Neural cell (in vitro differentiated cells): ENCODE measurements around the gene EXOC8.

Source experiments
- RAD21 ChIP-seq: fragments of 450-650 bp; conservative IDR thresholded peaks from 2 replicates; pipeline ENCODE4 v1.6.1; 2014; ENCODE audit warnings: antibody characterized with exemption, mild to moderate bottlenecking, moderate library complexity
- TF ChIP-seq, protein P1 (sequence below): IDR thresholded peaks from 2 replicates; pipeline ENCODE4 v1.6.1; 2012; ENCODE audit warnings: borderline replicate concordance
- TF ChIP-seq, protein P2 (sequence below): fragments of 450-650 bp; IDR thresholded peaks from 2 replicates; pipeline ENCODE4 v1.5.1; 2014; ENCODE audit warnings: antibody characterized with exemption, mild to moderate bottlenecking, moderate library complexity; ENCODE audit not compliant: poor library complexity, severe bottlenecking

DNA sequence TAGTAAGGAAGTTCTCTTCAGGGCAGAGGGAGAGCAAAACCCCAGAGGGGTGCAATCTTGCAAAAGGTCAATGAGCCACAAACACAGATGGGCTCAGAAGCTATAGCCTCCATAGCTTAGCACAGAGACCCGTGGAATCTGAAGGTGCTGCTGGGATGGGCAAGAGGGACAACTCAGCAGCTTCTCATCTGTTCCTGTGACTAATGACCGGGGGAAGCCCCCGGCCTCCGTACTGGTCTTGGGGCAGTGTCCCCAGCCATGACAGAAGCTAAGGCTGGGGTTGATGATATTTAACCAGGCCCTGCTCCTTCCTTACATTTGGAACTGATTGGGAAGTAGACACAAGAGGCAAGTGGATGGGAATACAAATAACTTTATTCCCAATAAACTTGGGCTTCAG, 19.1 kb downstream of the EXOC8 start:
- TF ChIP-seq, protein P1, sequence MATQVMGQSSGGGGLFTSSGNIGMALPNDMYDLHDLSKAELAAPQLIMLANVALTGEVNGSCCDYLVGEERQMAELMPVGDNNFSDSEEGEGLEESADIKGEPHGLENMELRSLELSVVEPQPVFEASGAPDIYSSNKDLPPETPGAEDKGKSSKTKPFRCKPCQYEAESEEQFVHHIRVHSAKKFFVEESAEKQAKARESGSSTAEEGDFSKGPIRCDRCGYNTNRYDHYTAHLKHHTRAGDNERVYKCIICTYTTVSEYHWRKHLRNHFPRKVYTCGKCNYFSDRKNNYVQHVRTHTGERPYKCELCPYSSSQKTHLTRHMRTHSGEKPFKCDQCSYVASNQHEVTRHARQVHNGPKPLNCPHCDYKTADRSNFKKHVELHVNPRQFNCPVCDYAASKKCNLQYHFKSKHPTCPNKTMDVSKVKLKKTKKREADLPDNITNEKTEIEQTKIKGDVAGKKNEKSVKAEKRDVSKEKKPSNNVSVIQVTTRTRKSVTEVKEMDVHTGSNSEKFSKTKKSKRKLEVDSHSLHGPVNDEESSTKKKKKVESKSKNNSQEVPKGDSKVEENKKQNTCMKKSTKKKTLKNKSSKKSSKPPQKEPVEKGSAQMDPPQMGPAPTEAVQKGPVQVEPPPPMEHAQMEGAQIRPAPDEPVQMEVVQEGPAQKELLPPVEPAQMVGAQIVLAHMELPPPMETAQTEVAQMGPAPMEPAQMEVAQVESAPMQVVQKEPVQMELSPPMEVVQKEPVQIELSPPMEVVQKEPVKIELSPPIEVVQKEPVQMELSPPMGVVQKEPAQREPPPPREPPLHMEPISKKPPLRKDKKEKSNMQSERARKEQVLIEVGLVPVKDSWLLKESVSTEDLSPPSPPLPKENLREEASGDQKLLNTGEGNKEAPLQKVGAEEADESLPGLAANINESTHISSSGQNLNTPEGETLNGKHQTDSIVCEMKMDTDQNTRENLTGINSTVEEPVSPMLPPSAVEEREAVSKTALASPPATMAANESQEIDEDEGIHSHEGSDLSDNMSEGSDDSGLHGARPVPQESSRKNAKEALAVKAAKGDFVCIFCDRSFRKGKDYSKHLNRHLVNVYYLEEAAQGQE, result no peak
- TF ChIP-seq RAD21, result no peak
- TF ChIP-seq, protein P2, sequence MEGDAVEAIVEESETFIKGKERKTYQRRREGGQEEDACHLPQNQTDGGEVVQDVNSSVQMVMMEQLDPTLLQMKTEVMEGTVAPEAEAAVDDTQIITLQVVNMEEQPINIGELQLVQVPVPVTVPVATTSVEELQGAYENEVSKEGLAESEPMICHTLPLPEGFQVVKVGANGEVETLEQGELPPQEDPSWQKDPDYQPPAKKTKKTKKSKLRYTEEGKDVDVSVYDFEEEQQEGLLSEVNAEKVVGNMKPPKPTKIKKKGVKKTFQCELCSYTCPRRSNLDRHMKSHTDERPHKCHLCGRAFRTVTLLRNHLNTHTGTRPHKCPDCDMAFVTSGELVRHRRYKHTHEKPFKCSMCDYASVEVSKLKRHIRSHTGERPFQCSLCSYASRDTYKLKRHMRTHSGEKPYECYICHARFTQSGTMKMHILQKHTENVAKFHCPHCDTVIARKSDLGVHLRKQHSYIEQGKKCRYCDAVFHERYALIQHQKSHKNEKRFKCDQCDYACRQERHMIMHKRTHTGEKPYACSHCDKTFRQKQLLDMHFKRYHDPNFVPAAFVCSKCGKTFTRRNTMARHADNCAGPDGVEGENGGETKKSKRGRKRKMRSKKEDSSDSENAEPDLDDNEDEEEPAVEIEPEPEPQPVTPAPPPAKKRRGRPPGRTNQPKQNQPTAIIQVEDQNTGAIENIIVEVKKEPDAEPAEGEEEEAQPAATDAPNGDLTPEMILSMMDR, result no peak
